Stimulated activated CD8-positive, alpha-beta memory T cell treated with anti-CD3 and anti-CD28 coated beads, Interleukin-4, amount 100 ng/mL, for 4 hours (primary cell): Measurements from ENCODE around the gene RDH16.

Experiments
- DNase-seq, 2 donors: peaks; one replicate each; pipeline ENCODE4 v3.0.0-alpha.2; 2020; ENCODE audit warnings: low read depth in 2 of 2, low spot score in 1 of 2

RDH16 gene, protein sequence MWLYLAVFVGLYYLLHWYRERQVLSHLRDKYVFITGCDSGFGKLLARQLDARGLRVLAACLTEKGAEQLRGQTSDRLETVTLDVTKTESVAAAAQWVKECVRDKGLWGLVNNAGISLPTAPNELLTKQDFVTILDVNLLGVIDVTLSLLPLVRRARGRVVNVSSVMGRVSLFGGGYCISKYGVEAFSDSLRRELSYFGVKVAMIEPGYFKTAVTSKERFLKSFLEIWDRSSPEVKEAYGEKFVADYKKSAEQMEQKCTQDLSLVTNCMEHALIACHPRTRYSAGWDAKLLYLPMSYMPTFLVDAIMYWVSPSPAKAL

GRCh38 chr12:56957229-56958052, at the start of gene RDH16:
RDH16 (minus strand) TSS chr12:56957608; CDS start chr12:56957462, 146 bp downstream.
- no peak for DNase-seq

DNA sequence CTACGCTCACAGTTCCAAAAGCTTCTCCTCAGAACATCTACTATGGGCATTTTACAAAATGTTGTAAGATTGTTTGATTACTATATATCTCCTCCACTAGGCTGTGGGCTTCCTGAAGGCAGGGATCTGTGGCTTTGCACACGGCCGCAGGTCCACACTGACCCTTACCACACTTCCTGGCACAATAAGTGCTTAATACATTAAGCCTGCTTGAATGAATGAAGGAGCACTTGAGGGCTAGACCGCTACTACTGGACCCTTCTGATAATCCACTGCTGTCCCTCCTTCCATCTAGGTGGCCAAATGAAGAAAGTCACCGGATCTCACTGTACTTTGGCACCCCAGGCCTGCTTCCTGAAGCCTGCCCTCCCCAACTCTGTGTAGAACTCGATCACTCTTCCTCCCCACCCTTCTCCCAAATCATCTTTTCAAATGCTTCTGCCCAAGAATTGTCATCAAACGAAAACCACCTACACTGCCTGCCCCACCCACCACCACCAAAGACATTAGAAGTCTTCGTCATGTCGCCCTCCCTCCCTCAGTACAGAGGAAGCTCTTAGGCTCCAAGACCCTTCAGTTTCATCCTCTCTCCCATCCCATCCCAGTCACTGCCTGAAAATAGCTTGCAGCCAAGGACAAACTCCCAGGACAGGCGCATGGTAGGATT, 49.5 kb upstream of the RDH16 start:
- DNase-seq, result no peak

DNA sequence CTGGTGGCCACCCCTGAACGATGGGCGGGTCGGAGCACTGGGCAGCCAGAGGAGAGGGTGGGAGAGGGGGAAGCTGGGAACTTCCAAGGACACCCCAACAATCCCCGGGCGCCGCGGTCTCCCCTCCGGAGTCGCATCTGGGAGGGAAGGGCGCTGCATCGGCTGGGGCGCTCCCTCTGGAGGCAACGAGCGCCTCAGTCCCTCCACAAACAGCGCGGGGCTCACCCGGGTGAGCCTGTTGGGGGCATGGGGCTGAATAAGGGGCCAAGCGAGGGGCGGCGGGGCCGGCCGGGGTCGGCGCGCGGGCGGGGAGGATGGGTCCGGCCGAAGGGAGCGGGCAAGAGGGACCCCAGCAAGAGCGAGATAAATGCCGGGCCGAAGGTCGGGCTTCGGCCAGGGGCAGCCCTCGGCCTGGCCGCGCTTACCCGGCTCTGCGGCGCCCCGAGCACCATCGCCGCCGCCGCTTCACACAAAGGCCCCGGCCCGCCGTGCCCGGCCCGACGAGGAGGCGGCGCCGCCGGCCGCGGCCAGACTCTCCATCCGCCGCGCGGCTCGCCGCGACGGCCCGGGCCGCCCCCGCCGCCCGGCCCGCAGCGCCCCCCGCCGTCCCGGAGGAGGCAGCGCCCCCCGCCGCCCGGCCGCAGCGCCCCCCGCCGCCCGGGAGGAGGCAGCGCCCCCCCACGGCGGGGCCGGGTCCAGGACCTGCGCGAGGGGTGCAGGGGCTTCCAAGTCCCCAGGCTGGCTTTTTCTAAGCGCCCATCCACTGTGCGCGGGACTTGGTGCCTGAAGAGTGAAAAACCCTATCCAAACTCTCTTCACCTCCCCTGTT, 48.8 kb upstream of the RDH16 start, which contains the start of gene ZBTB39:
Gene ZBTB39 (minus strand): TSS at position 567 of the 829 bp plus-strand sequence. CDS start 1,629 bp downstream, outside the sequence.
- peak; percentile 31 to 32 for DNase-seq

DNA sequence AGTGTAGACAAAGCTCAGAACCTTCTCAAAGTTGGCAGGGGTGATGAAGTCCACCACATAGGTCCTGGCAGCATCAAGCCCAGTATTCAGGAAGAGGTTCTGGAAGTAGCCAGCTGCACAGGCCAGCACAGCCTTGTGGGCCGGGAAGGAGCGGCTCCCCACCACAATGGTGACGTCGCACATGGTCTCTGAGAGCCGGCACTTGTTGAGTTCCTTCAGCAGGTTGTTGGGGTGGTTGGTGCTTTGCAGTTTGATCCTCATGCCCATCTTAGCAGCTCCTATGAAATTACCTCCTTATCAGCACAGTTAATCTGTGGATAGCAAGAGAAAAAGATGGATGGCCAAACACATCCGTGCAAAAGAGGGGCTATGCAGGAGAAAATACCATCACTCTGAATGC, 47.2 kb upstream of the RDH16 start:
- DNase-seq, result no peak

- no peak for DNase-seq
These were observed 46.0 kb upstream of the RDH16 start for GRCh38 chr12:57003395-57003794.

GRCh38 chr12:57001448-57001906, 44.1 kb upstream of the RDH16 start:
- peak; percentile 50 to 54 for DNase-seq

GRCh38 chr12:57000393-57000792, 43.0 kb upstream of the RDH16 start:
- no peak for DNase-seq

- no peak for DNase-seq
These were observed 42.0 kb upstream of the RDH16 start for GRCh38 chr12:56999456-56999855.

GRCh38 chr12:56998981-56999380, 41.6 kb upstream of the RDH16 start:
- no peak for DNase-seq

DNA sequence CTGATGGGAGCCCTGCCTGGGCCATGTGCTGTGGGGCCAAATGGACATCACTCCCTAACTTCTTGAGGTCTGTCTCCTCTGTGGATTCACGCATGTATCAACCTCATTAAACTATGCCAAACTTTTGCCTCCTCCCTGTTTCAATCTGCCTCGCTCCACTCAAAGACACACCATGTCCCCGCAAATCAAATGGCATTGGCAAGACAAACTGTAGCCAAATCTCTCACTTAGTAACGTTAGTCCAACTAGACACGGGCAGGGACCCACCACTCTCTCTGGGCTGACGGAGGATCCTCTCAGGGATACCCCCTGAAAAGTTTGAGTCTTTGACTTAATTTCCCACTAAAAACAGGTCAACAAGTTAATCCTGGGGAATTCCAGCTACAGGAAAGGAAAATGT, 40.9 kb upstream of the RDH16 start:
- DNase-seq, result no peak

DNA sequence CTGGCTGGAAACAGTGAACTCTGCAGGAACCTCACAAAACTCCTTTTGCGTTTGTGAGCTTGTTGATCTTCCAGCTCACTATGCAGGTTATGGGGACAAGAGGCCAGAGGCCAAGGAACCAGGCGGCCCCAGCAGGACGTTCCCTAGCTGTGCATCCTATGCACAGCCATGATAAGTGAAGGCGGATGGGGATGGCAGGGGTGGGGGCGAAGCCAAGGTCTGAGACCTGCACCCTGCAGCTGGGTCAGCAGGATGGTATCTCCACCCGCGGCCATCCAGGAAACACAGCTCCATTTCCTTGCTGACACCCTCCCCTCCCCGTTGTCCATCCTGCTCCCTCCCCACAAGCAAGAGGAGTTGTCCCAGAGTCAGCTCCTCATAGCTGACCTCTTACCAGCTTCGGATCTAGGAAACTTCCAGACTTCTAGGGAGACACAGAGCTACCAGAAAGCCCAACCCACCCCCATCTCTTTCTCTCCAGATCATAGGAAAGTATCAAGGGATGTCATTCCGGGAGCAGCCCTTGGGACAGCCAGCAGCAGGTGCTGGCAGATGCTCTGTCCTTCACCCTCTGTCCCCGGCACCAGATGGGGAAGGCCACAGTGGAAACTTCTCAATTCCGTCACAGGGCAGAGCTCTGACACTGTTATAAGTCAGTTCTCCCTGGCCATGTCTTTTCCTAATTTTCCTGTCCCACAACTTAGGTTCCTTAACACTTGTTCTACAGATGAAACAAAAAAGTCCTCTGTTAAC, 39.6 kb upstream of the RDH16 start:
- no peak for DNase-seq

DNA sequence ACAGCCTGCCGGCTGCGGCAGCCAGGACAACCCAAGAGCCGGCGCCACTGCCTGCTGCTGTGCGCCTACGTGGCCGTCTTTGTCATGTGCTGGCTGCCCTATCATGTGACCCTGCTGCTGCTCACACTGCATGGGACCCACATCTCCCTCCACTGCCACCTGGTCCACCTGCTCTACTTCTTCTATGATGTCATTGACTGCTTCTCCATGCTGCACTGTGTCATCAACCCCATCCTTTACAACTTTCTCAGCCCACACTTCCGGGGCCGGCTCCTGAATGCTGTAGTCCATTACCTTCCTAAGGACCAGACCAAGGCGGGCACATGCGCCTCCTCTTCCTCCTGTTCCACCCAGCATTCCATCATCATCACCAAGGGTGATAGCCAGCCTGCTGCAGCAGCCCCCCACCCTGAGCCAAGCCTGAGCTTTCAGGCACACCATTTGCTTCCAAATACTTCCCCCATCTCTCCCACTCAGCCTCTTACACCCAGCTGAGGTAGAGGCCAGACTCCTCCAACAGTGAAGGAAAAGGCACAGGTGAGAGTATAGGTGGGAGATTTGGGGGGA, 38.6 kb upstream of the RDH16 start:
- DNase-seq, result no peak

- no peak for DNase-seq
These were observed 38.0 kb upstream of the RDH16 start for GRCh38 chr12:56995201-56995929.

DNA sequence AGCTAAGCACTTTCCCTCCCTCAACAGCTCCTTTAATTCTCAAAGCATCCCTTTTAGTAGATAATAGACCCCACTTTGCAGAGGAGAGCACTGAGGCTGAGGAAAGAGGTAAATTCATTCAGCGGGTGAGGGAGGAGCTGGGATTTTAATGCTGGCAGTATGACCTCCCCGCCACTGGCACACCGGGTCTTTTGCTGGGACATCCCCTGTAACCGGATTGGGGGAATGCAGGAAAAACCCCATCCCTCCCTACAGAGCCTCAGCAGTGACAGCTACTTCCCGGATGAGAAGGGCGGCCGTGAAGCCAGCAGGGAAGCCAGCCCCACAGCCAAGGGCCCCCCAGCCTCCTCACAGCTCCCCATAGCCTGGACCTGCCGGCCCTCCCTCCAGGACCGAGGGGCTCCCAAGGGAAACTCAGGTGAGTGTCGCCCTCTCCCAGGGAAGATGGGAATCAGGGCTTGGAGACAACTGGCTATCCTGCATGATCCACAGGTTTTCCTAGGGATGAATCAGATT, 36.9 kb upstream of the RDH16 start:
- no peak for DNase-seq

- DNase-seq, result no peak
These were observed 35.9 kb upstream of the RDH16 start for GRCh38 chr12:56993346-56993745.

GRCh38 chr12:56991319-56992246, 34.2 kb upstream of the RDH16 start:
- DNase-seq, result no peak

GRCh38 chr12:56990648-56991318, 33.4 kb upstream of the RDH16 start:
- no peak for DNase-seq
